Motor neuron (in vitro differentiated cells): Measurements from ENCODE around the gene EREG. TPM values are rescaled to one million over a fixed set of nuclear protein-coding genes. Genes with fewer than 3 reads are reported as not detected.

Source experiments
- ATAC-seq, 8 experiments: fragments of 200-7000 bp; cut with Tn5 transposase; replicated peaks in 6 of 8; 2 replicates each; pipeline ENCODE4 v1.8.0; 2021; ENCODE audit warnings: mild to moderate bottlenecking in 8 of 8, moderate library complexity in 8 of 8
- H3K27ac ChIP-seq, 2 donors: fragments of 250-450 bp; sonication (Bioruptor Pico); 2 replicates each; pipeline ENCODE4 v1.9.0; 2021; ENCODE audit warnings: antibody characterized with exemption in 2 of 2, mild to moderate bottlenecking in 2 of 2, moderate library complexity in 1 of 2
- H3K4me1 ChIP-seq, 2 donors: fragments of 250-450 bp; sonication (Bioruptor Pico); replicated peaks in 1 of 2; 2 replicates each; pipeline ENCODE4 v1.6.1; 2021; ENCODE audit warnings: antibody characterized with exemption in 2 of 2, mild to moderate bottlenecking in 2 of 2, moderate library complexity in 1 of 2
- H3K4me3 ChIP-seq, 5 donors: fragments of 250-450 bp; sonication (Bioruptor Pico); 2 replicates each; pipeline ENCODE4 v1.9.0; 2021; ENCODE audit warnings: antibody characterized with exemption in 5 of 5, mild to moderate bottlenecking in 5 of 5, moderate library complexity in 4 of 5
- WGBS, 10 experiments: fragments of 450-650 bp; shearing (Covaris generic); methylation state at CpG; one replicate each; pipeline ENCODE4 v1.0.0; 2022; 5-methylcytosine and 5-hydroxymethylcytosine counted together
- in situ Hi-C, 9 experiments: fragments of 400-800 bp; cut with MboI; loops; one replicate each; pipeline ENCODE4 v1.15.0; 2021; ENCODE audit warnings: low sequenced_read_pairs in 9 of 9, low pct_unique_long_range_greater_than_20kb in 2 of 9; ENCODE audit not compliant: unreplicated experiment in 9 of 9
- total RNA-seq, 8 experiments: library from RNA; unstranded; fragments of 300-600 nt; gene quantifications; 2 replicates each; pipeline versions ENCODE4 v1.2.3 to v1.2.4, GENCODE V29; 2022

EREG gene, protein sequence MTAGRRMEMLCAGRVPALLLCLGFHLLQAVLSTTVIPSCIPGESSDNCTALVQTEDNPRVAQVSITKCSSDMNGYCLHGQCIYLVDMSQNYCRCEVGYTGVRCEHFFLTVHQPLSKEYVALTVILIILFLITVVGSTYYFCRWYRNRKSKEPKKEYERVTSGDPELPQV
- total RNA-seq = 1 to 10 TPM in 1 of 8 experiments, under 1 TPM in 6, not detected in 1; 0.09 to 5.7 (median 0.17) TPM

DNA sequence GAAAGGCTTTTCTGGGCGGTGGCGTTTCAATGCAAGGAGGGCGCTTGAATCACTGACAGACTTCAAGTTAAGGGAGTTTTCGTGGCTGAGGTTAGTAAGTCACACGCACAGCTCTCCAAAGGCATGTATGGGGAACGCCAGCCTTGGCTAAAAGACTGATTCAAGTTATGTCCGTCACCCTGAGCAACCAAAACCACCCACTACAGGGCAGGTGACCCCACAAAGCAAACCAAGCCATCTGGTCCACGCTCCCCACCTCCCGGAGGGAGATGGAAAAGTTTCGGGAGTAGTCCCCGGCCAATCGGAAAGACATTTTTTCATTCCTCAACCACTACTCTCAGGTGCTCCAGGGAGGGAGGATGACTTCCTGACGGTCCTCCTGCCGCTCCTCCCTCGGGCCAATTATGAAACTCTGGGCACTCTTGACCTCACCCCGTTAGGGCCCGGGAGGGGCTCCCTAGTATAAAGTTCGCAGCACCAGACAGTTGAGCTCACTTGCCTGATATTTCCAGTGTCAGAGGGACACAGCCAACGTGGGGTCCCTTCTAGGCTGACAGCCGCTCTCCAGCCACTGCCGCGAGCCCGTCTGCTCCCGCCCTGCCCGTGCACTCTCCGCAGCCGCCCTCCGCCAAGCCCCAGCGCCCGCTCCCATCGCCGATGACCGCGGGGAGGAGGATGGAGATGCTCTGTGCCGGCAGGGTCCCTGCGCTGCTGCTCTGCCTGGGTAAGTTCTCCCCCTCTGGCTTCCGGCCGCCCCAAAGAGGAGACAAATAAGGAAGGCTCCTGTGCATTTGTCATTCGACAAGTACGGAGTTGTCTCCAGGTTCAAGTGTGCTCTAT is at the start of gene EREG:
TSS of gene EREG (plus strand) at position 494 of the 840 bp plus-strand sequence. CDS start at position 658, 164 bp downstream.
- 0 to 20% (median 11%) methylated on average over 1 to 25 of the region's 40 CpGs; no CpG with 5 or more reads in 1 of the 10 experiments for WGBS, 10 experiments
- in situ Hi-C loops = loop anchor here in 1 of 9 experiments (25.0 kb wide), 1 partner anchor 297 kb away; no protein-coding TSS in a partner anchor
- ATAC-seq = peak; percentile 59 to 97 (median 96)

DNA sequence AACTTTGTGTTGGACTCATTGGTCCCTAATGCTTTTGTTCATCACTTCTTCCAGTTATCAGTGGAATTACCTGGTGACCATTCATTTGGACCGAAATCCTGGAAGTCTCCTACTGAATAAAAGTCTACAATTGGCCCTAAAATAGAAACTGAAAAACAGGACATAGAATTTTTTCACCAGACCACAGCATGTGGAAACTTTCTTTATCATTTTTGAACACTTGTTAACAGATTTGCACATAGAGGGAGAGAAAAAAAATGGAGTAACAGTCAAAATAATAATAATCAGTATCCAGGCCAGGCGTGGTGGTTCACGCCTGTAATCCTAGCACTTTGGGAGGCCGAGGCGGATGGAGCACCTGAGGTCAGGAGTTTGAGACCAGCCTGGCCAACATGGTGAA is 49.6 kb upstream of the EREG start:
- no peak for ATAC-seq
- in situ Hi-C loops = loop anchor here in 1 of 9 experiments (25.0 kb wide), 1 partner anchor 128 kb away; no protein-coding TSS in a partner anchor
- WGBS, 10 experiments = 20 to 100% (median 82%) methylated on average over 1 to 5 of the region's 5 CpGs; no CpG with 5 or more reads in 4 of the 10 experiments
- Histone ChIP-seq H3K27ac (no peak overlapping the region), H3K4me1 (no peaks in the 10 kb centered on the region), H3K4me3 (no peak overlapping the region)

More for the DNA sequence above, at the start of gene EREG:
- Histone ChIP-seq H3K4me1 (no peaks in the 10 kb centered on the region), H3K27ac (no peak within 1 kb of the TSS), H3K4me3 (peak within 1 kb of the TSS; percentile 17 to 37 (median 20))

DNA sequence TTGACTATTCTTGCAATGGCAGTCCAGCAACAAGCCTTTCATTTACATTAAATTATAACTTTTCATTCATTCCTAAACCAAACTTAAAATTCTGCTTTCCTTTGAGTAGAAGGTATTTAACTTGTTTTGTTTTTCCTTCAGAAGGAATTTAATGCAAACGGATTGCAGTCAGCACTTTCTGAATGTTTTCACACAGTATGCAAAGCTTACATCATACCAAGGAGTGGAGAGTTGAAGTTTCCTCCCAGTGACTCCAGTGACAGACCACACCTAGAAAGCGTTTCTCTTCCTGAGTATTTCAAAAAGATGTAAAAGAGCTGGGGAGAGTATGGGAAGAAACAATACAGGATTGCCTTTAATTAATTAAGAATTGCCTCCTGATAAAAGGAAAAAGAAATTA is 48.5 kb upstream of the EREG start:
- Histone ChIP-seq H3K4me3 (no peak overlapping the region), H3K4me1 (no peaks in the 10 kb centered on the region), H3K27ac (no peak overlapping the region)
- ATAC-seq = peak in 3 of 8 experiments; percentile 76 to 86 (median 85)
- WGBS, 10 experiments = 0 to 100% (median 45%) methylated on average over 1 to 2 of the region's 2 CpGs; no CpG with 5 or more reads in 1 of the 10 experiments
- in situ Hi-C loops = loop anchor here in 1 of 9 experiments (25.0 kb wide), 1 partner anchor 129 kb away; no protein-coding TSS in a partner anchor

DNA sequence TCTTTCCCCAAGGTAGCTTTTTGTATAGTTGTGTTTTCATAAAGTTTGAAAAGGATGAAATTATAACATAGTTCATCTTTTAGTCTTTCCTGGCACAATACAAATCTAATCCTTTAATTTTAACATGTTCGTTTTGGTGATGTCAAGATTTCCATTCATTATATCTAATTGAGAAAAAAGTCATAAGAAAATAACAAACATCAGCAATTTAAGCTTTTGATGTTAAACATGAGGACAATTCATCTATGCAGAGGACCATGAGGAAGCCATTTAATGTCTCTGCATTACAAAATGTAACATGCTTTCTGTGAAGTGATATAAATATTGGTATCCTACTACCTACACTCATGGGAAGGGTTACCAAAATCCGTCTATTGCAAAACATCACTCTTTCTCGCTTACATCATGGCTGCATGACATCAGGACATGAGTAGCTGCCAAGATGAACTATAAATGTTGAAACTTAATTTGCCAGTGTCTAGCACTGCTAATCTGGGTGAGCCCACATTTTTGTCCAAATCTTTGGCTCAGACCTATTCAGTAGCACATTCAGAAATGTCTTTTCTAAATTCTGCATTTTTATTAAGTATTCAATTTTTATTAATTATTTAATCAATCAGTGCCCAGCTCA is 47.2 kb upstream of the EREG start:
- in situ Hi-C loops = loop anchor here in 1 of 9 experiments (25.0 kb wide), 1 partner anchor 130 kb away; no protein-coding TSS in a partner anchor
- no peak for ATAC-seq
- H3K4me1 ChIP-seq = no peaks in the 10 kb centered on the region
- no peak overlapping the region for H3K4me3 ChIP-seq
- 10 to 100% (median 74%) methylated on average over 1 to 3 of the region's 3 CpGs; no CpG with 5 or more reads in 1 of the 10 experiments for WGBS, 10 experiments
- H3K27ac ChIP-seq = no peak overlapping the region

DNA sequence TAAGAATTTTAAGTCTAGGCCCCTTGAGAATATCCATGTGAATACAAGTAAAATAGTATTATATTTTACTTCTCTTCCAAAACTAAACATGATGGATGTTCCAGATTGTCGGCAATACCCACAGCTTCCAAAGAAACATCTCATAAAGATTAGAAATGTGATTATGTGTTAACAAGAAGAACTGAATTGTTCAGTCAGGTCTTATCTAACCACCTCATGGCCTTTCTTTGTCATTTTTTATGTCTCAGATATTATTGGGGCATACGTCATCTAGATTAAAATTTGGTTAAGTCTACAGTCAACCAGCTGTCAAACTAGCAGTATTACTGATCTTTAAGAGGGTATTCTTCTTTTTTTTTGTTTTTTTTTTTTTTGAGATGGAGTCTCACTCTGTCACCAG is 46.7 kb upstream of the EREG start:
- ATAC-seq = no peak
- H3K27ac ChIP-seq = no peak overlapping the region
- in situ Hi-C loops = loop anchor here in 1 of 9 experiments (25.0 kb wide), 1 partner anchor 131 kb away; no protein-coding TSS in a partner anchor
- H3K4me1 ChIP-seq = no peaks in the 10 kb centered on the region
- 38 to 100% (median 88%) methylated on average over 1 to 2 of the region's 2 CpGs for WGBS, 10 experiments
- no peak overlapping the region for H3K4me3 ChIP-seq

DNA sequence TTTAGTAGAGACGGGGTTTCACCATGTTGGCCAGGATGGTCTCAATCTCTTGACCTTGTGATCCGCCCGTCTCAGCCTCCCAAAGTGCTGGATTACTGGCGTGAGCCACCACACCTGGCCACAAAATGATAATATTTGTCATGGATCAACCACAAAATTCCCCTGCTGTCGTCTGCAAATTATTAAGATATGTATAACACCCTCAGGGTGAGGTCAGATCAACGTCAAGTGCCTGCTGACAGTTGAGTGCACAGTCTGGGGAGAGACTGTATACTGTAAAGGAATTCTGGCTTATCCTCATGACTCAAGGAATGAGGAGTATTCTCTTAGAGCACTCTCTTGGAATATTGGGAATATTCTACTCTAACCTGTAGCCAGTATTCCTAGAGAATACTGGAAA is 45.5 kb upstream of the EREG start:
- 20 to 94% (median 71%) methylated on average over 1 to 6 of the region's 6 CpGs; no CpG with 5 or more reads in 3 of the 10 experiments for WGBS, 10 experiments
- H3K4me3 ChIP-seq = no peak overlapping the region
- peak in 2 of 8 experiments; percentile 9 to 33 for ATAC-seq
- no peak overlapping the region for H3K27ac ChIP-seq
- H3K4me1 ChIP-seq = no peaks in the 10 kb centered on the region
- in situ Hi-C loops = loop anchor here in 1 of 9 experiments (25.0 kb wide), 1 partner anchor 132 kb away; no protein-coding TSS in a partner anchor

DNA sequence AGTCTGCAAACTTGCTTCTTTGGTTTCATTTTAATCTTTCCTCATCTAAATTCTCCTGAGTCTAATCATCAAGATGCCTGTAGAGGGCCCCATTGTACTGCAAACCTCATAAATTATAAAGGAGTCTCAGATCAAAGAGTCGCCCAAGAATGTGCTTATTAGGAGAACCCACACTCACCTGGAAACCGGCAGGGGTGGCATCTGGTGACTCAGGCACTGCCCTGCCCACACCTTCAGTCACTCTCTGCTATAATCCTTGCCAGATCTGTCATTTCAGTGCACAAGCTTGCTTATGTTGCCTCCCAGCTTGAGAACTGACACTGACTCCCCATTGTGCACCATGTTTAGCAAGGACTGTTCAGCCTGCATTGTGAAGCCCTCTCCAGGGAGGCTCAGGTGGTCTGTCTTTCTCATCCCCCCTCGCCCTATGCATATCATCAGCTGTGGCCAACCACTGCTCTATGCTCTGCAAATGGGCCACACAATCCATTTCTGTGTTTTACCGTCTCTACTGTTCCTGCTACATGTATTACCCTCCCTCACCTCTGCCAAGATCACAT is 44.3 kb upstream of the EREG start:
- Histone ChIP-seq H3K4me1 (no peaks in the 10 kb centered on the region), H3K4me3 (no peak overlapping the region), H3K27ac (no peak overlapping the region)
- ATAC-seq = peak in 5 of 8 experiments; percentile 53 to 87 (median 59)
- WGBS, 10 experiments = 27 to 86% (median 43%) methylated on average over 1 to 4 of the region's 4 CpGs; no CpG with 5 or more reads in 1 of the 10 experiments
- in situ Hi-C loops = loop anchor here in 1 of 9 experiments (25.0 kb wide), 1 partner anchor 133 kb away; no protein-coding TSS in a partner anchor

DNA sequence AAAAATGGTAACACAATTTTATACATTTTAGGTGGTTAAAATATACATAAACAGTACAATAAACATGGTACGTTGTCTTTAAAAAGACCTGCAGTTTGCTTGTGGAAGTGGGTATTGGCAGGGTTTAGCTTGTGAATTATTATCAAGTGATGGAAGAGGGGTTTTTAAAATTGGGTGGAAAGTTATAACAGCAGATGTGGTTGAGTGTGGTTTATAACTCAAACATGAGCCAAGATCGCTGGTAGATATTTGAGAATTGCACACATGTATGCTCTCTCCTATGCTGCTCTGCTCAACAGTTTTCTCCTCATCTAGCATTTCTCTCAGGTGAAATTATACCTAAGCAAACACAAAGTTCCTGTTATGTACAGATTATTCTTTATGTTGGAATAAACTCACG is 42.6 kb upstream of the EREG start:
- H3K27ac ChIP-seq = no peak overlapping the region
- no peaks in the 10 kb centered on the region for H3K4me1 ChIP-seq
- WGBS, 10 experiments = 18 to 100% (median 93%) methylated on average over 2 to 3 of the region's 3 CpGs; no CpG with 5 or more reads in 1 of the 10 experiments
- no peak overlapping the region for H3K4me3 ChIP-seq
- no peak for ATAC-seq
- in situ Hi-C loops = loop anchor here in 1 of 9 experiments (25.0 kb wide), 1 partner anchor 135 kb away; no protein-coding TSS in a partner anchor

DNA sequence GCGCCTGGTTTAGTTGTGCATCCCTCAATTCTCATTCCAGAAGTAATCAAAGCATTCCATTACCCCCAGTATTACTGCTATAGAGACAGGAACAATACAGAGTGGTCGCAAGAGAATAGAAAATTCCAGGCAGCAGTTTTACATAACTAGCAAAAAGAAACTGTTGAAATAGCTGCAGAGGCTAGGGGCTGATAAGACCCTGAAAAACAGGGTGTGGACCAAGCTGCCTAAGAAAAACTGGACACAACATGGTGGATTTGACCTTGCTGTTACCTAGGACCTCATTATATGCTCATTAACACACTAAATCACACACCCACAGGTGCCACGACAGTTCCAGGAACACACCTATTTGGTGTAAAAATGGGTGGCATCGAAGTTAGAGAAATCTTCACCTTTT is 41.3 kb upstream of the EREG start:
- in situ Hi-C loops = loop anchor here in 1 of 9 experiments (25.0 kb wide), 1 partner anchor 136 kb away; no protein-coding TSS in a partner anchor
- WGBS, 10 experiments = 0 to 87% (median 62%) methylated on average over 1 to 3 of the region's 4 CpGs
- ATAC-seq = peak in 1 of 8 experiments; percentile 8
- Histone ChIP-seq H3K27ac (no peak overlapping the region), H3K4me1 (no peaks in the 10 kb centered on the region), H3K4me3 (no peak overlapping the region)

DNA sequence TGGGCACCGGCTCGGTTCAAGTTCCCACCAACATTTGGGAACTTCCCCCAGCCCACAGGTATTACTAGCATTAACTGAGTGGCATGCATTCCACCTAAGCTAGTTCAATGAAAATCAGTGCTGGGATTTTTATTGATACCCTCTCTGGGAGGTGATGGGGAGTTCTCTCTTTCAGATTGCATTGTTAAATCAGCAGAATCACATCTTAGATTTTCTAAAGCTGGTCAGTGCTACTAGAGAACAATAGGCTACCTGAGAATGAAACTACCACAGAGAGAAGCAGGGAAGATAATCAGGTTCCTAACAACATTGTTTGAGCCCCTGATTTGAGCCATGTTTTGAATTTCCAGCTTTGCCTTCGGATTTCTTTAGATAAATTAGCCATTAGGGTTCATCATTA is 40.7 kb upstream of the EREG start:
- 43 to 88% (median 59%) methylated on average over 1 to 3 of the region's 3 CpGs; no CpG with 5 or more reads in 3 of the 10 experiments for WGBS, 10 experiments
- no peak overlapping the region for H3K27ac ChIP-seq
- in situ Hi-C loops = loop anchor here in 1 of 9 experiments (25.0 kb wide), 1 partner anchor 137 kb away; no protein-coding TSS in a partner anchor

DNA sequence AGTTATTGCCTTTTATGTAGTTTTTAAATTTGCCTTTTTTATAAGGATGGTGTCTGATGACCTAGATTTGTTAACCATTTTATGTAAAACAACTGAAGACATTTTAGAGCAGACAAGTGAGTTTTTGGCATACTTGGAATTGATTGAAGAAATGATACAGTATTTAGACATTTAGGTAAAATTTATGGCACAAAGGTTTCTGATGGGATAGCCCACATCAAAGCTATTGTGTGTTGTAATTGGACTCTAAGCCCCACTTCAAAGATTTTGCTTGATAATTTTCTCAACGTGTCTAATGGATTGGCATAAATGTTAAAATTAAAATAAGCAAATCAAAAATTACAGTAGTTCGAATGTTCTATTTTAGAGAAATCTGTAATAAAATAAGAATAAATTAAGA is 39.1 kb upstream of the EREG start:
- in situ Hi-C loops = loop anchor here in 1 of 9 experiments (25.0 kb wide), 1 partner anchor 336 kb away; no protein-coding TSS in a partner anchor
- no peak for ATAC-seq
- Histone ChIP-seq H3K27ac (no peak overlapping the region), H3K4me1 (no peaks in the 10 kb centered on the region), H3K4me3 (no peak overlapping the region)
- 27 to 100% (median 83%) methylated on average over 2 of the region's 2 CpGs for WGBS, 10 experiments

More for the DNA sequence above, 40.7 kb upstream of the EREG start:
- H3K4me3 ChIP-seq = no peak overlapping the region
- ATAC-seq = no peak
- no peaks in the 10 kb centered on the region for H3K4me1 ChIP-seq

DNA sequence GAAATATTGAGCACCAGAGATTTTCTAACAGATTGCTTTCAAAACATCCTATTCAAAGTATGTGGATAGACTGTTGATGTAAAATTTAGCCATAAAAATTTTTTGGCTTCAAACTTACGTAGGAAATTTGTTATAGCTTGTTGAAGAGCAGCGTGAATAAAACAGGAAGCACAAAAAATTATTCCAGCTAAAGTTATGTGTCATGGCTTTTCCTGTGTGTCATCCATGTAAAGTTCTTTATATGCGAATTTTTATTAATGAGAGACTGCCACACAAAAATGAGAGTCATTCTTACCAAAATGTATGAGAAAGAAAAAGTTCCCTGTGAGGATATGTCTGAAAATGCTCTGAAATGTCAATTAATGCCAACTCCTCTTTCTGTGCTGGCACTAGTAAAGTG is 37.2 kb upstream of the EREG start:
- Histone ChIP-seq H3K4me1 (no peaks in the 10 kb centered on the region), H3K27ac (no peak overlapping the region), H3K4me3 (no peak overlapping the region)
- in situ Hi-C loops = loop anchor here in 1 of 9 experiments (25.0 kb wide), 1 partner anchor 335 kb away; no protein-coding TSS in a partner anchor
- ATAC-seq = peak in 1 of 8 experiments; percentile 29
- WGBS, 10 experiments = 3 to 95% (median 68%) methylated on average over 2 to 3 of the region's 3 CpGs
